Skeletal muscle cell (primary cell): Measurements from ENCODE around the gene AK2.
"Not testable (repeated sequence)": the region's sequence is repeated elsewhere in the genome, so short reads cannot be mapped to it uniquely, and the experiment has no call there.

ENCODE experiments used
- DNase-seq: peaks from one replicate; pipeline ENCODE4 v3.0.0-alpha.2; 2010; ENCODE audit warnings: low read depth
- H3K4me3 ChIP-seq: 2 replicates; pipeline ENCODE4 v1.5.1; 2011; ENCODE audit warnings: low read depth, mild to moderate bottlenecking, control low read depth, low read length, moderate library complexity

Gene AK2

DNA sequence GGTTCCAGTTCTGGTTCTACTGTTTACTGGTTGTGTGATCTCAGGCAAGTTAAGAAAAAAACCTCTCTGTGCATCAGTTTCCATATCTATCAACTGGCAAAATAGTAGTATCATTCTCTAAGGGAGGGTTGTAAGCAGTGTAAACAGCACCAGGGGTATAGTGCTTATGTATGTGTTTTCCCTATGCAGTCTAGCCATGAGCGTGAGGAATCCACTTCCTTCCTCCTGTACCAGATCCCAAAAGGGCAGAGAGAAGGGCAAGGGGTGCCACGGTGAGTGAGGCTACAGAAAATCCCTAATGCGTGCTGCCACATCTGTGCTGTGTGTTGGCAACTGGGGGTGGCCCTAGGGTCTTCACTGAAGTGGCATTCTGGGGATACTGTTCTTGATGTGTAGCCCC lies 53.7 kb downstream of the AK2 start:
- no peak overlapping the region for H3K4me3 ChIP-seq
- no peak for DNase-seq

GRCh38 chr1:32981003-32981901 lies 55.4 kb downstream of the AK2 start:
- no peak overlapping the region for H3K4me3 ChIP-seq
- DNase-seq, result no peak

DNA sequence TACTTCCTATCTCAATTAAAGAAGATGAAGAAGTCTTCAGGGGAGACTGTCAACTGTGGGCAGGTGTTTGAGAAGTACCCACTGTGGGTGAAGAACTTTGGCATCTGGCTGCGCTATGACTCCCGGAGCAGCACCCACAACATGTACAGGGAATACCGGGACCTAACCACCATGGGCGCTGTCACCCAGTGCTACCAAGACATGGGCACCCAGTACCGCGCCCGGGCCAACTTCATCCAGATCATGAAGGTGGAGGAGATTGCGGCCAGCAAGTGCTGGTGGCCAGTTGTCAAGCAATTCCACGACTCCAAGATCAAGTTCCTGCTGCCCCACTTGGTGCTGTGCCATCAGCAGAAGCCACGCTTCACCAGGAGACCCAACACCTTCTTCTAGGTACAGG lies 56.6 kb downstream of the AK2 start:
- H3K4me3 ChIP-seq, result no peak overlapping the region
- DNase-seq, result no peak

DNA sequence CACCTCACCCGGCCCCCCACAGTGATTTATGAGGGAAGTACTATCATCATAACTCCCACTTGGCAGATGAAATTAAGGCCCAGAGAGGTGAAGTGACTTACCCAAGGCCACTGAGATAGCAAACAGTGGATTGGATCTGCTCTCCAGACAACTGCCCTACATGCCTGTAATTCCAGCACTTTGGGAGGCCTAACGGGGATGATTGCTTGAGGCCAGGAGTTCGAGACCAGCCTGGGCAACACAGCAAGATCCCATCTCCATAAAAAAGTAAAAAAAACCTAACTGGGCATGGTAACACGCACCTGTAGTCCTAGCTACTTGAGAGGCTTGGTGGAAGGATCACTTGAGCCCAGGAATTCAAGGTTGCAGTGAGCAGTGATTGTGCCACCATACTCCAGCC lies 57.8 kb downstream of the AK2 start:
- DNase-seq, result no peak
- H3K4me3 ChIP-seq, result no peak overlapping the region

DNA sequence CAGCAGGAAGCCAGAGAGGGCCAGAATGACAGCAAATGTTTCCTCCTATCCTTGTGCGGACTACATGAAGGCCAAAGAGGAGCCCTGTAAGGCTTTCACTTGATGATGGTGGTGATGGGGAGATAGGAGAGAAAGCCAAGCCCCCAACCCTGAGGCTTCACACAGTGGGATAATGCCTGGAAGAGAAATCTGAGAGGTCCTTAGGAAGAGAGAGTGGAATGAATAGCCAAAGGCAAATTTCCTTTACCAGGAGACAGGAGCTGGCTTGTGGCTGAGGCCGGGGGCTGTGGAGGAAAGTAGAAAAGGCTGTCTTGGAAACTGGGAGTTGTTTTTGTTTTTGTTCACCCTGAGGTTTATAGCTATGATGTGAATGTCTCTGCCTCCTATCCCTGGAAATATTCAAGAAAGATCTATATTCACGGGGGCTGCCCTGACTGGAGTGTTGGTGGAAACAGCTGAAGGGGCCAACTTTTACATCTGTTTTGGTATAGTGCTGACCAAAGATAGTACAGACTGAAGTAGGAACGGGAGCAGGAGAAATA lies 59.1 kb downstream of the AK2 start:
- H3K4me3 ChIP-seq, result no peak overlapping the region
- no peak for DNase-seq

DNA sequence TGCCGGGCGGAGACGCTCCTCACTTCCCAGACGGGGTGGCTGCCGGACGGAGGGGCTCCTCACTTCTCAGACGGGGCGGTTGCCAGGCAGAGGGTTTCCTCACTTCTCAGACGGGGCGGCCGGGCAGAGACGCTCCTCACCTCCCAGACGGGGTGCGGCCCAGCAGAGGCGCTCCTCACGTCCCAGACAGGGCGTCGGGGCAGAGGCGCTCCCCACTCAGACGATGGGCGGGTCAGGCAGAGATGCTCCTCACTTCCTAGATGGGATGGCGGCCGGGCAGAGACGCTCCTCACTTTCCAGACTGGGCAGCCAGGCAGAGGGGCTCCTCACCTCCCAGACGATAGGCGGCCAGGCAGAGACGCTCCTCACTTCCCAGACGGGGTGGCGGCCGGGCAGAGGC lies 61.6 kb downstream of the AK2 start:
- DNase-seq, H3K4me3 ChIP-seq: not testable (repeated sequence)

DNA sequence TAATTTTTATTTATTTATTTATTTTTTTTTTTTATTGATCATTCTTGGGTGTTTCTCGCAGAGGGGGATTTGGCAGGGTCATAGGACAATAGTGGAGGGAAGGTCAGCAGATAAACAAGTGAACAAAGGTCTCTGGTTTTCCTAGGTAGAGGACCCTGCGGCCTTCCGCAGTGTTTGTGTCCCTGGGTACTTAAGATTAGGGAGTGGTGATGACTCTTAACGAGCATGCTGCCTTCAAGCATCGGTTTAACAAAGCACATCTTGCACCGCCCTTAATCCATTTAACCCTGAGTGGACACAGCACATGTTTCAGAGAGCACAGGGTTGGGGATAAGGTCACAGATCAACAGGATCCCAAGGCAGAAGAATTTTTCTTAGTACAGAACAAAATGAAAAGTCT lies 63.2 kb downstream of the AK2 start:
- DNase-seq, result not testable (repeated sequence)
- peak overlapping the region; percentile 59 for H3K4me3 ChIP-seq

- no peak for DNase-seq
These were observed 63.8 kb downstream of the AK2 start for GRCh38 chr1:32972814-32973428.

GRCh38 chr1:32971576-32971975 lies 65.1 kb downstream of the AK2 start:
- DNase-seq, result no peak
- H3K4me3 ChIP-seq, result no peak overlapping the region

More at GRCh38 chr1:32972814-32973428, 63.8 kb downstream of the AK2 start:
- peak overlapping the region; percentile 59 for H3K4me3 ChIP-seq

DNA sequence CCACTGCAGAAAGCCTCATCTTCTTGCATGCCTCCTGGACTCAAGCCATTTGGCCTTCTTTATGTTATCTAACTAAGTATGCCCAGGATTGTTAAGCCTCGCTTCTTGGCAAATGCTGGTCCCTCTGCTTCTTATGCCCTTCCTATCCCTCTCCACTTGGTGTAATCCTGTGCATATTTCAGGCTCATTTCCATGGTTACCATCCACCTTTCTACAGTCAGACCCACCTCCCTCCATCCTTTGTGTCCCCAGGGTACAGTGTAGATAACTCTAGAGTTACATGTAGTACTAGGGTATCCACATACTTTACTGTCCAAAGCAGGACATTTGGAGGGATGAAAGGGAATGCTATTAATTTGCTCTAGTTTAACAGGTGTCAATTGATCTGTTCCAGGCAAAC lies 65.5 kb downstream of the AK2 start:
- H3K4me3 ChIP-seq, result no peak overlapping the region
- no peak for DNase-seq

- no peak for DNase-seq
- no peak overlapping the region for H3K4me3 ChIP-seq
These were observed 67.1 kb downstream of the AK2 start for GRCh38 chr1:32969566-32969965.

GRCh38 chr1:32967888-32968568 lies 68.7 kb downstream of the AK2 start:
- no peak for DNase-seq
- H3K4me3 ChIP-seq, result no peak overlapping the region

DNA sequence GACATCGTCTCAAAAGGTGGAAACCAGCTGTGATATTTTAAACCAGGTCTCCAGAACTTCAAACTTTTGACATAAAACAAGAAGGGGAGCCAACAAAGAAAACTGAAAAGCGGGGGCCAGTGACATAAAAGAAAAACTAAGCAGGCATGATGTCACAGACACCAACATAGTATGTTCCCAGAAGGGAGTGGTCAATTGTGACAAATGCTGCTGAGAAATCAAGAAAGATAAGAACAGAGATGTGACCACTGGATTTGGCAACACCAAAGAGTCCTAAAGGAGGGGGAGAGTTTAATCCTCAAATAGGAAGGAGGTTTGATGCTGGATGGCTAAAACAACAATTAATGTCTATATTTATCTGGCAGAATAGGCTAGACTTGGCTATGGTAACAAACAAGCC lies 69.8 kb downstream of the AK2 start:
- no peak overlapping the region for H3K4me3 ChIP-seq
- no peak for DNase-seq

DNA sequence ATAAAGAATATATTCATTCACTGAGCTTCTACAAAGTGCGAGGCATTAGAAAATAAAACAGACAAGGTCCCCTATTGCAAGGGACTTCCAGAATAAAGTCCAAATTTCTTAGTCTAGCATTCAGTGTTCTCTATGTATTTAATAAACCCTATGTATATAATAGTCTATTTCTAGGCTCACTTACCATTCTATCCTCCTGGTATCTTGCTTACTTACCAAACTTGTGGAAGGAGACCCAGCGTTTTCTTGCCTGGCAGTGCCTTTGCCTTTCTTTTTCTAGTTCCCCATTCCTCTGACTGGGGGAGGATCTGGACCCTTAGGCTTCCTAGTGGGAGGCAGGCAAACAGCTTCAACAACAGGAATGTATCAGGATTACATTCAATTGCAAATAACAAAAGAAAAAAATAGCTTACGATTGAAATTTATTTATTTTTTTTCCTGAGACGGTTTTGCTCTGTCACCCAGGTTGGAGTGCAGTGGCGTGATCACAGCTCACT lies 71.4 kb downstream of the AK2 start:
- peak overlapping the region; percentile 77 for H3K4me3 ChIP-seq
- DNase-seq, result no peak

GRCh38 chr1:32964461-32965250 lies 72.0 kb downstream of the AK2 start, which contains the start of gene RNF19B:
RNF19B (minus strand) TSS chr1:32964809; CDS start chr1:32964685, 124 bp downstream.
- peak within 1 kb of the TSS; percentile 77 for H3K4me3 ChIP-seq
- peak; percentile 73 for DNase-seq

DNA sequence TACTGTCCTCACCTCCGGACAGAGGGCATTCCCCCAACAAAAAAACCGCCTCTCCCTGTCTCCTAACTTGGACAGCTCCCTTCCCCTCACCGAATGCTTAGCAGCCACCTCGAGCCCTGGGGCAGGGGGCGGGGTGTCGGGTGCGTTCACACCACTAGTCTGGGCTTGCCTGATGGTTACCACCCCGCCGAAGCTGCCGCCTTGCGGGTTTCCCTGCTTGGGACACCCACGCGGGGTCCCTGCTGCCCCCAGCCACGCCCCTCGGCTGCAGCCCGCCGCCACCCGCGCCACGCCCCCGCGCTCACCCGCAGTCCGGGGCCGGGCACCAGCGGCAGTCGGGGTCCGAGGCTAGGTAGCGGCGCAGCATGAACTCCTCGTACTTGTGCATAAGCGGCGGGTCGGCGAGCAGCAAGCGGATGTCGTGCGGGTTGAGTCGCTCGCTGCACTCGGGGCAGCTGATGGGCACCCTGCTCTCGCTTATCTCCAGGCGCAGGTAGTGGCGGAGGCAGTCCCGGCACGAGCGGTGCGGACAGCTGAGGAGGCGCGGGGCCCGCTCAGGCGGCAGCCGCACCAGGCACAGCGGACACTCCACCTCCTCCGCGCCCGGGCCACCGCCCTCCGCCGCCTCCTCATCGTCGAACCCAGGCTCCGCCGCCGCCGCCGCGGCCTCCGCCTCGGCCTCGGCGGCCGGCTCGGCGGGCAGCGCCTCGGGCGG lies 72.8 kb downstream of the AK2 start:
- H3K4me3 ChIP-seq, result peak overlapping the region; percentile 77
- DNase-seq, result no peak

DNA sequence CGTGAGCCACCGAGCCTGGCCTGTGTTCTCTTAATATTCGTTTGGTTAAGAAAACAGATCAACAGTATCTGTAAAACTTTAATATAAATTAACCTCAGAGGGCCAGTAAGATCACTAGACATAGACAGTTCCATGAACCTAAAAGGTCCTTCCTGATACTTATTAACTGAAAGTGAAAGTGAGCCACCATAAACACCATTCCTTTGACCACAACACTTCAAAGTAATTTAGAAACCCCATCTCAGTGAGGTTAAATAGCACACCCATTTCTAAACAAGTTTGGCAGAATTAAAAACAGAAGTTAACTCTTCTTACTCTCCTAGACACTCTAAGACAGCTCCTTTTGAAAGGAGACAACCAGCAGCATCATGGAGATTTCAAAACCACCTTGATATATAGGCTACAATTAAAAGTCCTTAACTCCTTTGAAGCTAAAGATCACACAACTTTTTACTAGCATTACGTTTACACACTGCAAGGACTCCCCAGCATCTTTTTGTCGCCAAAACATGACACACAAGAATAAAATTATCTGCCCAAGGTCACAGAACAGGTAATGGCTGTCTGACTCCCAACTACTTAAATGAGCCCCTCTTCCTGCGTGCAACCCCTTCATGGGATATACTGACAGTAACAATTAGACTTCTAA lies 74.3 kb downstream of the AK2 start:
- no peak for DNase-seq
- peak overlapping the region; percentile 77 for H3K4me3 ChIP-seq

DNA sequence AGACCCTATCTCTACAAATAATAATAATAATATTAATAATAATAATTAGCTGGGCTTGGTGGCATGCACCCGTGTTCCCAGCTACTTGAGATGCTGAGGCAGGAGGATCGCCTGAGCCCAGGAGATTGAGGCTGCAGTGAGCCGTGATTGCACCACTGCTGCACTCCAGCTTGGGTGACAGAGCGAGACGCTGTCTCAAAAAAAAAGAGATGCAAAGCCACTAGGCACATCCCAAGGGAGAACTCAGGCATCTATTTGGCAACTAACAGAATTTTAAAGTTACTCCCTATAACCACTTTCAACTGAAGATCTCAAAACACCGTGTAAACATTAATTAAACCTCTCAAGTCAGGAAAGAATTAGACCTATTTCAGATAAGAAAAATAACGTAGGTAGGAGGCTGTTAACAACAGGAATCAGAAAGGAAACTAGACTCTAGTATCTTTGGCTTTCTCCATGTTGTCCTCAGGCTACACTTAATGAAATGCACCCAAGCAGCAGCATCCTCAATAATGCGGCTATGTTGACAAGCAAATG lies 75.8 kb downstream of the AK2 start:
- DNase-seq, result no peak
- H3K4me3 ChIP-seq, result no peak overlapping the region
